Measurements from ENCODE around the gene MMP24.

MMP24 gene

GRCh38 chr20:35284992-35285805 lies 58.7 kb downstream of the MMP24 start:
- DNase-seq (ENCODE audit: low read depth): no peak
- peak overlapping the region; percentile 97 for H3K9ac ChIP-seq (ENCODE audit: low read length)
- peaks cover 6% of the 10 kb centered on the region for H3K27me3 ChIP-seq (replicated peaks; ENCODE audit: control insufficient read depth, insufficient read depth, low read length)
- H3K4me3 ChIP-seq (ENCODE audit: low read length): peak overlapping the region; percentile 96
- H3K4me1 ChIP-seq (ENCODE audit: control insufficient read depth, insufficient read depth, low read length): peaks cover 15% of the 10 kb centered on the region
- no peaks in the 10 kb centered on the region for H3K9me3 ChIP-seq (ENCODE audit: control insufficient read depth, low read length)
- peaks cover 7% of the 10 kb centered on the region for H3K36me3 ChIP-seq (ENCODE audit: control insufficient read depth, insufficient read depth, low read length, severe bottlenecking)

GRCh38 chr20:35285806-35286076 lies 59.3 kb downstream of the MMP24 start:
- peaks cover 1% of the 10 kb centered on the region for H3K36me3 ChIP-seq (ENCODE audit: control insufficient read depth, insufficient read depth, low read length, severe bottlenecking)
- H3K4me1 ChIP-seq (ENCODE audit: control insufficient read depth, insufficient read depth, low read length): peaks cover 15% of the 10 kb centered on the region
- no peaks in the 10 kb centered on the region for H3K9me3 ChIP-seq (ENCODE audit: control insufficient read depth, low read length)
- no peak overlapping the region for H3K4me3 ChIP-seq (ENCODE audit: low read length)
- H3K27me3 ChIP-seq (replicated peaks; ENCODE audit: control insufficient read depth, insufficient read depth, low read length): peaks cover 8% of the 10 kb centered on the region
- DNase-seq (ENCODE audit: low read depth): no peak
- H3K9ac ChIP-seq (ENCODE audit: low read length): no peak overlapping the region

GRCh38 chr20:35286077-35286898 lies 59.8 kb downstream of the MMP24 start:
- no peak for DNase-seq (ENCODE audit: low read depth)
- H3K9ac ChIP-seq (ENCODE audit: low read length): no peak overlapping the region

GRCh38 chr20:35286899-35287508 lies 60.5 kb downstream of the MMP24 start:
- H3K4me1 ChIP-seq (ENCODE audit: control insufficient read depth, insufficient read depth, low read length): peaks cover 15% of the 10 kb centered on the region
- no peaks in the 10 kb centered on the region for H3K9me3 ChIP-seq (ENCODE audit: control insufficient read depth, low read length)
- H3K9ac ChIP-seq (ENCODE audit: low read length): no peak overlapping the region
- peaks cover 10% of the 10 kb centered on the region for H3K27me3 ChIP-seq (replicated peaks; ENCODE audit: control insufficient read depth, insufficient read depth, low read length)
- DNase-seq (ENCODE audit: low read depth): no peak
- no peaks in the 10 kb centered on the region for H3K36me3 ChIP-seq (ENCODE audit: control insufficient read depth, insufficient read depth, low read length, severe bottlenecking)
- H3K4me3 ChIP-seq (ENCODE audit: low read length): no peak overlapping the region

More at GRCh38 chr20:35286077-35286898, 59.8 kb downstream of the MMP24 start:
- peaks cover 15% of the 10 kb centered on the region for H3K4me1 ChIP-seq (ENCODE audit: control insufficient read depth, insufficient read depth, low read length)
- peaks cover 10% of the 10 kb centered on the region for H3K27me3 ChIP-seq (replicated peaks; ENCODE audit: control insufficient read depth, insufficient read depth, low read length)
- no peak overlapping the region for H3K4me3 ChIP-seq (ENCODE audit: low read length)
- no peaks in the 10 kb centered on the region for H3K36me3 ChIP-seq (ENCODE audit: control insufficient read depth, insufficient read depth, low read length, severe bottlenecking)
- no peaks in the 10 kb centered on the region for H3K9me3 ChIP-seq (ENCODE audit: control insufficient read depth, low read length)

- H3K4me3 ChIP-seq (ENCODE audit: low read length): no peak overlapping the region
Measured at GRCh38 chr20:35287509-35288324, 61.2 kb downstream of the MMP24 start.

GRCh38 chr20:35288325-35289060 lies 62.0 kb downstream of the MMP24 start:
- Histone ChIP-seq H3K36me3 (ENCODE audit: control insufficient read depth, insufficient read depth, low read length, severe bottlenecking) (no peaks in the 10 kb centered on the region), H3K9ac (ENCODE audit: low read length) (no peak overlapping the region), H3K4me3 (ENCODE audit: low read length) (no peak overlapping the region), H3K4me1 (ENCODE audit: control insufficient read depth, insufficient read depth, low read length) (peaks cover 11% of the 10 kb centered on the region), H3K27me3 (replicated peaks; ENCODE audit: control insufficient read depth, insufficient read depth, low read length) (peaks cover 21% of the 10 kb centered on the region), H3K9me3 (ENCODE audit: control insufficient read depth, low read length) (no peaks in the 10 kb centered on the region)
- DNase-seq (ENCODE audit: low read depth): no peak

More at GRCh38 chr20:35287509-35288324, 61.2 kb downstream of the MMP24 start:
- Histone ChIP-seq H3K9me3 (ENCODE audit: control insufficient read depth, low read length) (no peaks in the 10 kb centered on the region), H3K4me1 (ENCODE audit: control insufficient read depth, insufficient read depth, low read length) (peaks cover 15% of the 10 kb centered on the region), H3K27me3 (replicated peaks; ENCODE audit: control insufficient read depth, insufficient read depth, low read length) (peaks cover 13% of the 10 kb centered on the region), H3K36me3 (ENCODE audit: control insufficient read depth, insufficient read depth, low read length, severe bottlenecking) (no peaks in the 10 kb centered on the region), H3K9ac (ENCODE audit: low read length) (no peak overlapping the region)
- DNase-seq (ENCODE audit: low read depth): no peak

- no peaks in the 10 kb centered on the region for H3K4me1 ChIP-seq (ENCODE audit: control insufficient read depth, insufficient read depth, low read length)
- peaks cover 30% of the 10 kb centered on the region for H3K27me3 ChIP-seq (replicated peaks; ENCODE audit: control insufficient read depth, insufficient read depth, low read length)
- no peak overlapping the region for H3K9ac ChIP-seq (ENCODE audit: low read length)
- H3K36me3 ChIP-seq (ENCODE audit: control insufficient read depth, insufficient read depth, low read length, severe bottlenecking): no peaks in the 10 kb centered on the region
- DNase-seq (ENCODE audit: low read depth): no peak
- no peak overlapping the region for H3K4me3 ChIP-seq (ENCODE audit: low read length)
- no peaks in the 10 kb centered on the region for H3K9me3 ChIP-seq (ENCODE audit: control insufficient read depth, low read length)
Measured at GRCh38 chr20:35290186-35290886, 63.8 kb downstream of the MMP24 start.

- Histone ChIP-seq H3K27me3 (replicated peaks; ENCODE audit: control insufficient read depth, insufficient read depth, low read length) (peaks cover 35% of the 10 kb centered on the region), H3K36me3 (ENCODE audit: control insufficient read depth, insufficient read depth, low read length, severe bottlenecking) (no peaks in the 10 kb centered on the region), H3K9me3 (ENCODE audit: control insufficient read depth, low read length) (no peaks in the 10 kb centered on the region)
Measured at GRCh38 chr20:35290887-35291417, 64.5 kb downstream of the MMP24 start.

GRCh38 chr20:35291654-35292503 lies 65.4 kb downstream of the MMP24 start, which contains the start of gene FAM83C:
TSS of gene FAM83C (minus strand) at chr20:35292425. CDS start at chr20:35292304, 121 bp downstream.
- Histone ChIP-seq H3K4me3 (ENCODE audit: low read length) (no peak within 1 kb of the TSS), H3K9me3 (ENCODE audit: control insufficient read depth, low read length) (no peaks in the 10 kb centered on the region), H3K4me1 (ENCODE audit: control insufficient read depth, insufficient read depth, low read length) (peaks cover under 1% of the 10 kb centered on the region), H3K36me3 (ENCODE audit: control insufficient read depth, insufficient read depth, low read length, severe bottlenecking) (no peaks in the 10 kb centered on the region), H3K27me3 (replicated peaks; ENCODE audit: control insufficient read depth, insufficient read depth, low read length) (peaks cover 35% of the 10 kb centered on the region), H3K9ac (ENCODE audit: low read length) (no peak within 1 kb of the TSS)
- no peak for DNase-seq (ENCODE audit: low read depth)

More at GRCh38 chr20:35290887-35291417, 64.5 kb downstream of the MMP24 start:
- Histone ChIP-seq H3K4me1 (ENCODE audit: control insufficient read depth, insufficient read depth, low read length) (no peaks in the 10 kb centered on the region), H3K9ac (ENCODE audit: low read length) (no peak overlapping the region), H3K4me3 (ENCODE audit: low read length) (no peak overlapping the region)
- DNase-seq (ENCODE audit: low read depth): no peak
